Measurements from ENCODE around the gene CARNS1. TPM values are rescaled to one million over a fixed set of nuclear protein-coding genes. Genes with fewer than 3 reads are reported as not detected.
A peak's percentile ranks its signal among the peaks of the same experiment; 100 is the strongest.
"Not testable (repeated sequence)": the region's sequence is repeated elsewhere in the genome, so short reads cannot be mapped to it uniquely, and the experiment has no call there.

Gene CARNS1
- total and polyA plus RNA-seq, 7 experiments from 2014 or later, result 0.53 to 14.2 (median 4.3) TPM

GRCh38 chr11:67465530-67465929, 50.1 kb downstream of the CARNS1 start:
- intact Hi-C loops (cut with micrococcal nuclease), result loop anchor here in 1 of 2 donors (2.0 kb wide), 1 partner anchor 19 kb away; no protein-coding TSS in a partner anchor
- Histone ChIP-seq H3K27ac (ENCODE audit: low read depth, low read length) (peak overlapping the region; percentile 96), H3K4me1 (ENCODE audit: control insufficient read depth in 2 of 2, insufficient read depth in 2 of 2, low read length in 2 of 2) (peaks cover 20 to 42% of the 10 kb centered on the region in 2 donors), H3K4me3 (ENCODE audit: low read length) (peak overlapping the region; percentile 66)
- H3K9me3 Mint-ChIP-seq; DNase-seq; ATAC-seq; H3K36me3 ChIP-seq (ENCODE audit: control insufficient read depth in 2 of 3, insufficient read depth in 3 of 3, low read length in 3 of 3); H3K36me3 Mint-ChIP-seq; H3K27me3 ChIP-seq (ENCODE audit: control insufficient read depth in 2 of 2, insufficient read depth in 2 of 2, low read length in 2 of 2); H3K27me3 Mint-ChIP-seq; H3K9me3 ChIP-seq (ENCODE audit: control insufficient read depth in 2 of 3, low read length in 3 of 3): not testable (repeated sequence)
- POLR2A ChIA-PET, result interaction anchor here (0.7 to 18.3 kb wide), 16 partner anchors 9 to 1993 kb away, joined by 3 to 230 read pairs (median 10); partner anchors contain the start of genes AIP, CABP4, CARNS1 and CORO1B
- peak overlapping the region; percentile 82 to 97 (median 93) for H3K27ac Mint-ChIP-seq
- CTCF ChIA-PET, result interaction anchor here (0.7 to 1.9 kb wide), 6 partner anchors 17 to 114 kb away, joined by 3 to 7 read pairs (median 4); partner anchors contain the start of gene PTPRCAP
- H3K4me1 Mint-ChIP-seq, result peaks cover 23 to 44% (median 29%) of the 10 kb centered on the region in 7 donors
- peak overlapping the region; percentile 75 to 94 (median 87) for H3K4me3 Mint-ChIP-seq

DNA sequence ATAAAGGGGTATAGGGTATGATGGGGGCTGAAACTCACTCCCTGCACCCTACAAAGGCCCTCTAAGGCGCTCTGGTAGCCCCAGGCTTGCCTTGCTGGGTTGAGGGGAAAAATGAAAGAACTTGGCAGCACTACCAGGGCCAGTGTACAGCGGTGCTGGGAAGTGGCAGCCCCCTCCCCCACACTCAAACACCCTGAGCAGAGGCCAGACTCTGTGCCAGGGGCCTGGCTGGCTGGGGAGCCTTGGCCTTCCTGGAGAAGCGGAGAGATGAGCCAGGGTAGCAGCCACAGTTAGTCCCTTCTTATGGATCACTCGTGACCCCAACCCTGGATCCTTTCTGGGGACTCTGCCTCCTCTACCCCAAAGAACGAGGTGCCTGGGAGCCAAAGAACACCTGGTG, 50.9 kb downstream of the CARNS1 start:
- ATAC-seq (no peak), DNase-seq (no peak)
- no peaks in the 10 kb centered on the region for H3K9me3 ChIP-seq (ENCODE audit: control insufficient read depth in 2 of 3, low read length in 3 of 3)
- peaks cover 20 to 42% of the 10 kb centered on the region in 2 donors for H3K4me1 ChIP-seq (ENCODE audit: control insufficient read depth in 2 of 2, insufficient read depth in 2 of 2, low read length in 2 of 2)
- H3K9me3 Mint-ChIP-seq, result no peaks in the 10 kb centered on the region
- H3K27me3 Mint-ChIP-seq, result no peaks in the 10 kb centered on the region
- H3K4me3 ChIP-seq (ENCODE audit: low read length), result no peak overlapping the region
- H3K4me1 Mint-ChIP-seq, result peaks cover 23 to 44% (median 29%) of the 10 kb centered on the region in 7 donors
- H3K4me3 Mint-ChIP-seq, result peak overlapping the region in 8 of 10 donors; percentile 19 to 95 (median 44)
- peaks cover 0 to 4% (median 0%) of the 10 kb centered on the region in 3 experiments for H3K36me3 ChIP-seq (ENCODE audit: control insufficient read depth in 2 of 3, insufficient read depth in 3 of 3, low read length in 3 of 3)
- ChIA-PET POLR2A (interaction anchor here (0.7 to 18.3 kb wide), 12 partner anchors 10 to 1994 kb away, joined by 3 to 230 read pairs (median 56); partner anchors contain the start of genes AIP, CABP4, CARNS1 and CORO1B), CTCF (interaction anchor here (0.9 to 1.9 kb wide), 2 partner anchors 29 to 49 kb away, joined by 5 to 7 read pairs; partner anchors contain the start of gene PTPRCAP)
- no peaks in the 10 kb centered on the region for H3K27me3 ChIP-seq (ENCODE audit: control insufficient read depth in 2 of 2, insufficient read depth in 2 of 2, low read length in 2 of 2)
- intact Hi-C loops (cut with micrococcal nuclease), result no loop called here
- peak overlapping the region; percentile 94 for H3K27ac ChIP-seq (ENCODE audit: low read depth, low read length)
- H3K36me3 Mint-ChIP-seq, result peaks cover 0 to 9% (median 0%) of the 10 kb centered on the region in 5 donors
- peak overlapping the region in 7 of 9 donors; percentile 20 to 96 (median 73) for H3K27ac Mint-ChIP-seq

GRCh38 chr11:67466962-67467771, 51.7 kb downstream of the CARNS1 start:
- Mint-ChIP-seq H3K9me3 (no peaks in the 10 kb centered on the region), H3K4me1 (peaks cover 23 to 44% (median 29%) of the 10 kb centered on the region in 7 donors), H3K36me3 (peaks cover 0 to 9% (median 0%) of the 10 kb centered on the region in 5 donors), H3K27ac (peak overlapping the region in 8 of 9 donors; percentile 77 to 97 (median 89)), H3K27me3 (no peaks in the 10 kb centered on the region), H3K4me3 (peak overlapping the region; percentile 52 to 95 (median 90))
- no peaks in the 10 kb centered on the region for H3K9me3 ChIP-seq (ENCODE audit: control insufficient read depth in 2 of 3, low read length in 3 of 3)
- ChIA-PET POLR2A (interaction anchor here (0.6 to 18.3 kb wide), 14 partner anchors 11 to 227 kb away, joined by 3 to 230 read pairs (median 33); partner anchors contain the start of genes AIP, CARNS1, CORO1B and GPR152), CTCF (interaction anchor here (1.5 to 2.8 kb wide), 3 partner anchors 17 to 66 kb away, joined by 6 to 11 read pairs (median 8); partner anchors contain the start of genes PPP1CA and PTPRCAP)
- ATAC-seq (no peak), DNase-seq (no peak)
- peak overlapping the region; percentile 94 for H3K27ac ChIP-seq (ENCODE audit: low read depth, low read length)
- peaks cover 0 to 4% (median 0%) of the 10 kb centered on the region in 3 experiments for H3K36me3 ChIP-seq (ENCODE audit: control insufficient read depth in 2 of 3, insufficient read depth in 3 of 3, low read length in 3 of 3)
- peaks cover 20 to 42% of the 10 kb centered on the region in 2 donors for H3K4me1 ChIP-seq (ENCODE audit: control insufficient read depth in 2 of 2, insufficient read depth in 2 of 2, low read length in 2 of 2)
- intact Hi-C loops (cut with micrococcal nuclease), result no loop called here
- no peaks in the 10 kb centered on the region for H3K27me3 ChIP-seq (ENCODE audit: control insufficient read depth in 2 of 2, insufficient read depth in 2 of 2, low read length in 2 of 2)
- H3K4me3 ChIP-seq (ENCODE audit: low read length), result no peak overlapping the region

DNA sequence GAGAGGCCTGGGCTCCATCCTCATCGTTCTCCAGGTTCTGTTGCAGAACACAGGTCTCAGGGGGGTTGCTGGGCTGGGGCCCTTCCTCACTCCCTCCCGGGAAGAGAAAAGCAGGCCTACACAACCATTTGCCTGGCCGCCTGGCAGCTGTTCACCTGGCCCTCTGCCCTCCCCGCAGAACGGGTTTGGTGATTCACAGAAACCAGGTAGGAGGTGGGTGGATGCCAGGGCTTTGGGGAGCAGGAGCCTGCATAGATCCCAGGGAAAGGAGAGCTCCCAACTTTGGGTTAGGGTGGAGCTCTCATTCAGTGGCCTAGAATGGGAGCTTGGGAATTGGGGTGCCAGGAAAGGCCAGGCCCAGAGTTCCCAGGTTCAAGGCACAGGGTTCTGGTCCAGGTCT, 52.6 kb downstream of the CARNS1 start:
- H3K4me1 ChIP-seq (ENCODE audit: control insufficient read depth in 2 of 2, insufficient read depth in 2 of 2, low read length in 2 of 2), result peaks cover 20 to 42% of the 10 kb centered on the region in 2 donors
- CTCF ChIA-PET, result interaction anchor here (0.8 to 2.8 kb wide), 9 partner anchors 14 to 66 kb away, joined by 3 to 11 read pairs (median 6); partner anchors contain the start of genes AIP, PPP1CA, PTPRCAP and TBC1D10C
- H3K4me3 ChIP-seq (ENCODE audit: low read length), result peak overlapping the region; percentile 74
- no peaks in the 10 kb centered on the region for H3K9me3 Mint-ChIP-seq
- peaks cover 0 to 3% (median 0%) of the 10 kb centered on the region in 5 donors for H3K27me3 Mint-ChIP-seq
- H3K27me3 ChIP-seq (ENCODE audit: control insufficient read depth in 2 of 2, insufficient read depth in 2 of 2, low read length in 2 of 2), result no peaks in the 10 kb centered on the region
- H3K36me3 Mint-ChIP-seq, result peaks cover 0 to 9% (median 0%) of the 10 kb centered on the region in 5 donors
- ATAC-seq (no peak), DNase-seq (no peak)
- no peaks in the 10 kb centered on the region for H3K9me3 ChIP-seq (ENCODE audit: control insufficient read depth in 2 of 3, low read length in 3 of 3)
- intact Hi-C loops (cut with micrococcal nuclease), result no loop called here
- H3K36me3 ChIP-seq (ENCODE audit: control insufficient read depth in 2 of 3, insufficient read depth in 3 of 3, low read length in 3 of 3), result peaks cover 0 to 4% (median 0%) of the 10 kb centered on the region in 3 experiments
- H3K4me3 Mint-ChIP-seq, result peak overlapping the region; percentile 87 to 95 (median 90)
- peak overlapping the region; percentile 77 to 97 (median 88) for H3K27ac Mint-ChIP-seq
- H3K4me1 Mint-ChIP-seq, result peaks cover 23 to 44% (median 29%) of the 10 kb centered on the region in 7 donors
- peak overlapping the region; percentile 94 for H3K27ac ChIP-seq (ENCODE audit: low read depth, low read length)
- POLR2A ChIA-PET, result interaction anchor here (0.6 to 18.3 kb wide), 21 partner anchors 9 to 228 kb away, joined by 3 to 230 read pairs (median 11); partner anchors contain the start of genes AIP, CABP4, CARNS1 and CORO1B

DNA sequence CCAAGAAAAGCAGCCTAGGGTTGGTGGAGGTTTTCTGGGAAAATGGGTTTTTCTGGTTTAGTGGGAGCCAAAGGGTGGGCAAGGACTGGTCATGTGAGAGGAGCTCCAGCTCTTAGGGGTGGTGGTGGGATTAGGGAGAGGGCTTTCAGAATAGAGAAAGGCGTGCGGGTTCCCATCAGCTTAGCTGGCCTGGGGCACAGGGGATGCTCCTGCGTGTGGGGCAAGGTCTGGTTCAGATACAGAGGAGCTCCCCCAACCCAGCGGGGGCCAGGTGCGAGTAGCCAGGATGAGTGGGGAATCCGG, 52.9 kb downstream of the CARNS1 start:
- DNase-seq, result peak in 1 of 9 donors; percentile 20

More for the DNA sequence above, 52.9 kb downstream of the CARNS1 start:
- ChIA-PET POLR2A (interaction anchor here (0.6 to 18.3 kb wide), 20 partner anchors 9 to 229 kb away, joined by 3 to 230 read pairs (median 11); partner anchors contain the start of genes AIP, CABP4, CARNS1 and CORO1B), CTCF (interaction anchor here (0.8 to 2.8 kb wide), 10 partner anchors 13 to 81 kb away, joined by 3 to 11 read pairs (median 6); partner anchors contain the start of genes AIP, PPP1CA, PTPRCAP and TBC1D10C)
- intact Hi-C loops (cut with micrococcal nuclease), result no loop called here
- Histone ChIP-seq H3K4me1 (ENCODE audit: control insufficient read depth in 2 of 2, insufficient read depth in 2 of 2, low read length in 2 of 2) (peaks cover 20 to 42% of the 10 kb centered on the region in 2 donors), H3K4me3 (ENCODE audit: low read length) (peak overlapping the region; percentile 74), H3K9me3 (ENCODE audit: control insufficient read depth in 2 of 3, low read length in 3 of 3) (no peaks in the 10 kb centered on the region), H3K36me3 (ENCODE audit: control insufficient read depth in 2 of 3, insufficient read depth in 3 of 3, low read length in 3 of 3) (peaks cover 0 to 4% (median 0%) of the 10 kb centered on the region in 3 experiments), H3K27me3 (ENCODE audit: control insufficient read depth in 2 of 2, insufficient read depth in 2 of 2, low read length in 2 of 2) (no peaks in the 10 kb centered on the region), H3K27ac (ENCODE audit: low read depth, low read length) (peak overlapping the region; percentile 94)
- Mint-ChIP-seq H3K4me1 (peaks cover 23 to 44% (median 29%) of the 10 kb centered on the region in 7 donors), H3K27ac (peak overlapping the region; percentile 77 to 97 (median 88)), H3K27me3 (peaks cover 0 to 6% (median 0%) of the 10 kb centered on the region in 5 donors), H3K4me3 (peak overlapping the region; percentile 87 to 95 (median 90)), H3K9me3 (no peaks in the 10 kb centered on the region), H3K36me3 (peaks cover 0 to 9% (median 0%) of the 10 kb centered on the region in 5 donors)
- ATAC-seq, result no peak

All from naive thymus-derived CD4-positive, alpha-beta T cell (primary cell).